Right lobe of liver (tissue), 4 donors: ENCODE measurements around the gene SP6.

Source experiments
- POLR2A ChIP-seq: fragments of 450-650 bp; IDR thresholded peaks from one replicate; pipeline ENCODE4 v1.6.1; 2017; ENCODE audit warnings: antibody characterized with exemption, mild to moderate bottlenecking
- TF ChIP-seq, protein P1 (sequence below), 4 donors: fragments of 200-600 bp in 3 of 4; fragments of 450-650 bp in 1 of 4; IDR thresholded peaks; one replicate each; pipeline versions ENCODE4 v1.5.1 to v1.8.0; 2016 to 2022; ENCODE audit warnings: antibody characterized with exemption in 4 of 4, mild to moderate bottlenecking in 2 of 4
- donor health status: DM: no; HTN: no; CAD: no.
- donor health status: DM: no; HTN: no; CAD: no.
- donor health status: DM: no; HTN: yes; CAD: no.

DNA sequence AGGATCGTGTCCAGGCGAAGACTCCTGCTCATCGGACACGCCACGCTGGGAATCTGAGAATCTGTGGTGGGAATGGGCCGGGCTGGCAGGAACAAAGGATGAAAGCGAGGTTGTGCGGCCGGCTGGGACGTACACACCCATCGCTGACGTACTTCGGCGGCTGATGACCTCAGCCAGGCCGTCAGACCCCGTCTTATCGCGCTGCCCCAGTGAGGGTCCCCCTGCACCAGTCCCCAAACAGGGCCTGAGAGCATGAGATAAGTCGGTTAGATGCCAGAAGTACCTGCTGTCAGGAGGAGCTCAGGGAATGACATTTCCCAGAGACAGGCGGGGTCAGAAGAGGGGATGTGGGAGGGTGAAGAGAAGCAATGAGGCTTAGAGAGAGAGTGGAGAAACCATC lies 16.0 kb upstream of the SP6 start:
- TF ChIP-seq, protein P1, sequence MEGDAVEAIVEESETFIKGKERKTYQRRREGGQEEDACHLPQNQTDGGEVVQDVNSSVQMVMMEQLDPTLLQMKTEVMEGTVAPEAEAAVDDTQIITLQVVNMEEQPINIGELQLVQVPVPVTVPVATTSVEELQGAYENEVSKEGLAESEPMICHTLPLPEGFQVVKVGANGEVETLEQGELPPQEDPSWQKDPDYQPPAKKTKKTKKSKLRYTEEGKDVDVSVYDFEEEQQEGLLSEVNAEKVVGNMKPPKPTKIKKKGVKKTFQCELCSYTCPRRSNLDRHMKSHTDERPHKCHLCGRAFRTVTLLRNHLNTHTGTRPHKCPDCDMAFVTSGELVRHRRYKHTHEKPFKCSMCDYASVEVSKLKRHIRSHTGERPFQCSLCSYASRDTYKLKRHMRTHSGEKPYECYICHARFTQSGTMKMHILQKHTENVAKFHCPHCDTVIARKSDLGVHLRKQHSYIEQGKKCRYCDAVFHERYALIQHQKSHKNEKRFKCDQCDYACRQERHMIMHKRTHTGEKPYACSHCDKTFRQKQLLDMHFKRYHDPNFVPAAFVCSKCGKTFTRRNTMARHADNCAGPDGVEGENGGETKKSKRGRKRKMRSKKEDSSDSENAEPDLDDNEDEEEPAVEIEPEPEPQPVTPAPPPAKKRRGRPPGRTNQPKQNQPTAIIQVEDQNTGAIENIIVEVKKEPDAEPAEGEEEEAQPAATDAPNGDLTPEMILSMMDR (IDR thresholded peaks at IDR 0.05), result no peak
- TF ChIP-seq POLR2A, result no peak
